DND-41 (cell line): ENCODE results near the gene SEC16A.

Experiments
- CTCF ChIP-seq: IDR thresholded peaks from 2 replicates; pipeline ENCODE4 v1.5.1; 2012; ENCODE audit warnings: borderline replicate concordance, low read length, moderate library complexity, mild to moderate bottlenecking; ENCODE audit not compliant: poor library complexity, severe bottlenecking; ENCODE audit errors: extremely low read depth
- EZH2 ChIP-seq: IDR thresholded peaks from 3 replicates; pipeline ENCODE4 v1.6.1; 2012; ENCODE audit warnings: borderline replicate concordance, low read depth, mild to moderate bottlenecking, moderate library complexity, low read length, inconsistent platforms; ENCODE audit not compliant: severe bottlenecking

GRCh38 chr9:136457326-136457725 lies 25.5 kb downstream of the SEC16A start:
- TF ChIP-seq EZH2 (no peak), CTCF (no peak)
